MCF 10A (cell line): ENCODE measurements around the gene RPS5. TPM values are rescaled to one million over a fixed set of nuclear protein-coding genes. Genes with fewer than 3 reads are reported as not detected.

Experiments used
- microRNA-seq: library from miRNA; unstranded; fragments of <30 nt; microRNA quantifications from one replicate; pipeline ENCODE4 v1.2.0, GENCODE V29; 2022
- total RNA-seq: library from RNA; stranded (reverse); gene quantifications from 2 replicates; pipeline ENCODE4 v1.2.3, GENCODE V29; 2022

RPS5 gene
- total RNA-seq, 1 experiment from 2014 or later, result 1,779 TPM

Small RNAs within 50 kb of the gene (microRNA-seq; reads per million reads assigned to microRNA genes)
- 1.2 reads per million for gene MIR4754

Other genes with a start within 250 kb of the RPS5 start
- gene ZNF329, start 236.5 kb upstream of the RPS5 start, total RNA-seq, result 2.8 and 2.9 TPM in 2 replicates
- 21.1 and 27.1 TPM in 2 replicates for gene ZNF274, start 204.2 kb upstream of the RPS5 start, total RNA-seq
- gene ZNF544, start 158.4 kb upstream of the RPS5 start, total RNA-seq, result 39.4 and 42.3 TPM in 2 replicates
- 4.9 and 5.1 TPM in 2 replicates for gene ZNF8, start 108.3 kb upstream of the RPS5 start, total RNA-seq
- gene ERVK3-1, start 81.9 kb upstream of the RPS5 start, total RNA-seq, result 63.1 and 64.6 TPM in 2 replicates
- 3.8 and 4.7 TPM in 2 replicates for gene ZSCAN22, start 60.3 kb upstream of the RPS5 start, total RNA-seq
- gene A1BG, start 33.8 kb upstream of the RPS5 start, total RNA-seq, result 6.4 and 7.0 TPM in 2 replicates
- gene ZNF497, start 24.5 kb upstream of the RPS5 start, total RNA-seq, result 3.2 and 3.9 TPM in 2 replicates
- 1.5 and 1.7 TPM in 2 replicates for gene ZNF837, start 6.2 kb upstream of the RPS5 start, total RNA-seq
- 0.63 and 0.98 TPM in 2 replicates for gene RNF225, start 8.4 kb downstream of the RPS5 start, total RNA-seq
- 14.6 and 18.1 TPM in 2 replicates for gene ZNF584, start 21.4 kb downstream of the RPS5 start, total RNA-seq
- gene ZNF132, start 52.9 kb downstream of the RPS5 start, total RNA-seq, result not detected in 2 replicates
- 4.7 and 7.2 TPM in 2 replicates for gene ZNF324B, start 64.4 kb downstream of the RPS5 start, total RNA-seq
- gene ZNF324, start 79.8 kb downstream of the RPS5 start, total RNA-seq, result 6.5 and 7.9 TPM in 2 replicates
- gene ZNF446, start 89.1 kb downstream of the RPS5 start, total RNA-seq, result 8.3 and 10.3 TPM in 2 replicates
- gene SLC27A5, start 124.7 kb downstream of the RPS5 start, total RNA-seq, result 14.7 and 22.5 TPM in 2 replicates
- 12.8 and 15.0 TPM in 2 replicates for gene ZBTB45, start 132.5 kb downstream of the RPS5 start, total RNA-seq
- gene TRIM28, start 156.8 kb downstream of the RPS5 start, total RNA-seq, result 236 and 290 TPM in 2 replicates
- 154 and 184 TPM in 2 replicates for gene CHMP2A, start 167.8 kb downstream of the RPS5 start, total RNA-seq
- gene UBE2M, start 171.3 kb downstream of the RPS5 start, total RNA-seq, result 149 and 158 TPM in 2 replicates
- 50.7 and 51.9 TPM in 2 replicates for gene MZF1, start 186.1 kb downstream of the RPS5 start, total RNA-seq